Astrocyte (in vitro differentiated cells and primary cell): ENCODE measurements around the gene RNF167.

ENCODE experiments used
- EZH2 ChIP-seq: IDR thresholded peaks from 2 replicates; pipeline ENCODE4 v1.6.1; 2012; ENCODE audit warnings: mild to moderate bottlenecking, low read length, inconsistent platforms; ENCODE audit not compliant: insufficient read depth
- TF ChIP-seq, protein P1 (sequence below): IDR thresholded peaks from 2 replicates; pipeline ENCODE4 v1.5.1; 2011; ENCODE audit warnings: low read depth, mild to moderate bottlenecking, inconsistent platforms, low read length, moderate library complexity; ENCODE audit not compliant: insufficient read depth

GRCh38 chr17:4941319-4941610 is 1.2 kb downstream of the RNF167 start:
- TF ChIP-seq, protein P1, sequence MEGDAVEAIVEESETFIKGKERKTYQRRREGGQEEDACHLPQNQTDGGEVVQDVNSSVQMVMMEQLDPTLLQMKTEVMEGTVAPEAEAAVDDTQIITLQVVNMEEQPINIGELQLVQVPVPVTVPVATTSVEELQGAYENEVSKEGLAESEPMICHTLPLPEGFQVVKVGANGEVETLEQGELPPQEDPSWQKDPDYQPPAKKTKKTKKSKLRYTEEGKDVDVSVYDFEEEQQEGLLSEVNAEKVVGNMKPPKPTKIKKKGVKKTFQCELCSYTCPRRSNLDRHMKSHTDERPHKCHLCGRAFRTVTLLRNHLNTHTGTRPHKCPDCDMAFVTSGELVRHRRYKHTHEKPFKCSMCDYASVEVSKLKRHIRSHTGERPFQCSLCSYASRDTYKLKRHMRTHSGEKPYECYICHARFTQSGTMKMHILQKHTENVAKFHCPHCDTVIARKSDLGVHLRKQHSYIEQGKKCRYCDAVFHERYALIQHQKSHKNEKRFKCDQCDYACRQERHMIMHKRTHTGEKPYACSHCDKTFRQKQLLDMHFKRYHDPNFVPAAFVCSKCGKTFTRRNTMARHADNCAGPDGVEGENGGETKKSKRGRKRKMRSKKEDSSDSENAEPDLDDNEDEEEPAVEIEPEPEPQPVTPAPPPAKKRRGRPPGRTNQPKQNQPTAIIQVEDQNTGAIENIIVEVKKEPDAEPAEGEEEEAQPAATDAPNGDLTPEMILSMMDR: no peak
- no peak for TF ChIP-seq EZH2
